ENCODE data around the gene SFSWAP.

DNA sequence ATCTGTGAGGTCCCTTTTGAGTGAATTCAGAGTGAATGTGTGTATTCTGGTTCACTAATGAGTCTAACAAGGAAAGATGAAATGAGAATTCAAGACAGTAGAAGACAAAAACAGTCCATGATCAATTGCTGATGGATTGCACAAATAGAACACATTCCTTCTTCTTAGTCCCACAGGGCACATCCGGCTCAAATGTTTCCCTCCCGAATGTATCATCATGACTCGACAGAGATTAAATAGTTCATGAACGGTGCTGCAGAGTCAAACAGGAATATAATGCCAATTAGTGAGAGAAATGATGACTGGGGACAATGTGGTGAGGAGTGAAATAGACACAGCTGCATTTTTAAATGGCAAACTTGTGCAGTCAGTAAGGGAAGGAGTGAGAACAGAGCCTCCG lies 11.5 kb upstream of the SFSWAP start:
- TF ChIP-seq, protein P1, sequence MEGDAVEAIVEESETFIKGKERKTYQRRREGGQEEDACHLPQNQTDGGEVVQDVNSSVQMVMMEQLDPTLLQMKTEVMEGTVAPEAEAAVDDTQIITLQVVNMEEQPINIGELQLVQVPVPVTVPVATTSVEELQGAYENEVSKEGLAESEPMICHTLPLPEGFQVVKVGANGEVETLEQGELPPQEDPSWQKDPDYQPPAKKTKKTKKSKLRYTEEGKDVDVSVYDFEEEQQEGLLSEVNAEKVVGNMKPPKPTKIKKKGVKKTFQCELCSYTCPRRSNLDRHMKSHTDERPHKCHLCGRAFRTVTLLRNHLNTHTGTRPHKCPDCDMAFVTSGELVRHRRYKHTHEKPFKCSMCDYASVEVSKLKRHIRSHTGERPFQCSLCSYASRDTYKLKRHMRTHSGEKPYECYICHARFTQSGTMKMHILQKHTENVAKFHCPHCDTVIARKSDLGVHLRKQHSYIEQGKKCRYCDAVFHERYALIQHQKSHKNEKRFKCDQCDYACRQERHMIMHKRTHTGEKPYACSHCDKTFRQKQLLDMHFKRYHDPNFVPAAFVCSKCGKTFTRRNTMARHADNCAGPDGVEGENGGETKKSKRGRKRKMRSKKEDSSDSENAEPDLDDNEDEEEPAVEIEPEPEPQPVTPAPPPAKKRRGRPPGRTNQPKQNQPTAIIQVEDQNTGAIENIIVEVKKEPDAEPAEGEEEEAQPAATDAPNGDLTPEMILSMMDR (IDR thresholded peaks at IDR 0.05), result no peak
- no peak for TF ChIP-seq SP1 (CRISPR knock-in tag; conservative IDR thresholded peaks at IDR 0.05)
- TF ChIP-seq ATF1 (CRISPR knock-in tag; IDR thresholded peaks at IDR 0.05), result no peak
- TF ChIP-seq, protein P2, sequence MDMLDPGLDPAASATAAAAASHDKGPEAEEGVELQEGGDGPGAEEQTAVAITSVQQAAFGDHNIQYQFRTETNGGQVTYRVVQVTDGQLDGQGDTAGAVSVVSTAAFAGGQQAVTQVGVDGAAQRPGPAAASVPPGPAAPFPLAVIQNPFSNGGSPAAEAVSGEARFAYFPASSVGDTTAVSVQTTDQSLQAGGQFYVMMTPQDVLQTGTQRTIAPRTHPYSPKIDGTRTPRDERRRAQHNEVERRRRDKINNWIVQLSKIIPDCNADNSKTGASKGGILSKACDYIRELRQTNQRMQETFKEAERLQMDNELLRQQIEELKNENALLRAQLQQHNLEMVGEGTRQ (CRISPR knock-in tag; IDR thresholded peaks at IDR 0.05), result no peak
- no peak for TF ChIP-seq GRHL2 (CRISPR knock-in tag; IDR thresholded peaks at IDR 0.05; ENCODE audit: insufficient replicate concordance, severe bottlenecking)
